ENCODE data around the gene TMEM150C.
"Not testable (repeated sequence)": the region's sequence is repeated elsewhere in the genome, so short reads cannot be mapped to it uniquely, and the experiment has no call there.

Gene TMEM150C

DNA sequence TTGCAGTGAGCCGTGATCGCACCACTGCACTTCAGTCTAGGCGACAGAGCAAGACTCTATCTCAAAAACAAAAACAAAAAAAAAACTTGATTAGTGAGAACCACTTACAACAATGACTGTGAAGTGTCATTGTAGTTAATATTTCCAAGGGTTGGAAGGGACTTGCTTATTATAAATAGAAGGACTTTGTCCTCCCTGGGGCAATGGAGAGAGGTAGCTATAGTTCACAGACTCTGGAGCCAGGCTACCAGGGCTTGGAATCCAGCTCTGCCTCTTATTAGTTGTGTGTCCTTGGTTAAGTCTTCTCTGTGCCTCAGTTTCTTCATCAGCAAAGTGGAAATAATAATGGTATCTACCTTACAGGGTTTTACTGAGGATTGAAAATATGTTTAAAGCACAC is 51.6 kb downstream of the TMEM150C start:
- DNase-seq: no peak

DNA sequence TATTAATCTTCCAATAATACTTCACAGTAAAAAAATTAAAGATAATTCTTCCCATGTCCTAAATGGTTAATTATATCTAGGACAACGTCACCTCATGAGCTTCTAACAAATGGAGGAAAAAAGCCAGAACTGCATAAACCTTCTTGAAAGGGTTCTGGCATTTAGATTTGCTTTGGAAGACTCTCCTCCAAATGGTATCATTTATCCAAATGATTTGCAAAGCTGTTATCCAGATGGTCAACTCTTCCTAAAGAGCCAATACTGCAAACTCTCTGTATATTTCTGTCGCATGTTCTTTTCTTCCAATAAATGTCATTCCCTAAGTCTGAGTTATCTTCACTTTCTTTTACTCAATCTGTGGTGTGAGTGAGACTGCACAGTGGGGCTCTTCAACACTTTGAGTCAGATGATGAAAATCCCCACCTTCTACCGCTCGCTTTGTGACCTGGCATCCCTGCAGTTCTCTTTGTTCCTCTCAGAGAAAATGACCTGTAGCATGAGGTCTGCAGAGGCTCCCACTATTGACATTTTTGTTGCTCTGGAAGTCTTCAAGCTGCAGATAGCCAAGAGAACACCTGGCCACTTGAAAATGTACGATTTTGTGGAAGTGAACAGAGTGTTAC is 52.9 kb downstream of the TMEM150C start:
- no peak for DNase-seq

DNA sequence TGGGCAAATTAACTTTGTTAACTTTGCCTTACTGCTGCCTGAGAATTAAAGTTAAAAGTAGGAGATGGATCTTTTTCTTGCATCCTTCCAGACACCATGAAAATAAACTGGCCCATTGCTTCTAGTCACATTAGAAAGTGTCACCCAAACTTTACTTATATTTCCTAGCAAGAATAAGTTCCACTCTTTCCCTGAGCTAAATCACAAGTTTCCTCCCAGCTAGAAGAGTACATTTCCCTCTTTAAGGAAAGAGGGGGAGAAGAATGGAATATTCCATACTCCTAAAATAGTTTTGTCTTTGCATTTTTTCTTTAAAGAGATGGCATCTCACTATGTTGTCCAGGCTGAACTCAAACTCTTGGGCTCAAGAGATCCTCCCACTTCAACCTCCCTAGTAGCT is 53.8 kb downstream of the TMEM150C start:
- no peak for DNase-seq

DNA sequence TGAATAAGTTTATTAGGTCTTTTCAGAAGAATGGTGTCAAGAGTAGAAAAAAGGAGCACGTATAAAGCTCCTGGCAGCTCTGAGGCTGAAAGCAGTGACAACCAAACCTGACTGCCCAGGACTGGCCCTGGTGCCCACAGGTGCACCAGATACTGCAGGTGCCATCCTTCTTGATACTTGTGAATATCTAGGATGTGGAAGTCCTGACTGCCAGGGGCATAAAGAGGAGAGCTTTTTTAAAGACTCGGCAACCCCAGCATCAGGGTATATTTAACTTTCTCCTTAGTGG is 60.7 kb downstream of the TMEM150C start:
- no peak for DNase-seq

DNA sequence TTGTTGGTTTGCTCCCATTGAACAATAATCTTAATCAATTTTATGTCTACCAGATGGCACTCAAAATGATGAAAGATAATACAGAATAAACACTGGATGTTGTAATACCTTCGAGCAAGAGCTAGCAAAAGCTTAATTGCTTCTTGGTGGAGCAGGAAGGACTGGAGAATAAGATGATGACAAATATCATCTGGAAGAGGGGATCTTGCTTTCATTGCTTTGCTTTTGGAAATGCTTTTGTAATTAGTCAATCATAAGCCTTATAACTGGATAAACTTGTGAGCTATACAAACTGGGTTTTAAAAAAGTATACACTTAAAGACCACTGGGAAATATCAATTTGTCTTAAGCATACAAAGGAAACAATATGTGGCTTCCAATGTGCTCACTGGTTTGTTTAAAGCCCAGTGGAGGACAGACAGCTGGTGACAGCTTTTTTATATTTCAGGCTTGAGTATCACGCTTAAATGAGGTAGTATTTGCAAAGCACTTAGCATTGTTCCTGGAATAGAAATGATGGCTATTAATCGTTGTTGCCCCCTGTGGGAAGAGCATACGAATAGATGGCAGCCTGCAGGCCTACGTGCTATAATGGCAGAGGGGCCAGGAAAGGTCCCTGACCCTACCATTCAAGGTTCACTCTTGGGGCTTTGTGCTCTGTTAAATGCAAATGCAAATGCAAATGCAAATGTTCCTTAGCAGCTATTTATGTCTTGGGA is 61.2 kb downstream of the TMEM150C start:
- DNase-seq: no peak

DNA sequence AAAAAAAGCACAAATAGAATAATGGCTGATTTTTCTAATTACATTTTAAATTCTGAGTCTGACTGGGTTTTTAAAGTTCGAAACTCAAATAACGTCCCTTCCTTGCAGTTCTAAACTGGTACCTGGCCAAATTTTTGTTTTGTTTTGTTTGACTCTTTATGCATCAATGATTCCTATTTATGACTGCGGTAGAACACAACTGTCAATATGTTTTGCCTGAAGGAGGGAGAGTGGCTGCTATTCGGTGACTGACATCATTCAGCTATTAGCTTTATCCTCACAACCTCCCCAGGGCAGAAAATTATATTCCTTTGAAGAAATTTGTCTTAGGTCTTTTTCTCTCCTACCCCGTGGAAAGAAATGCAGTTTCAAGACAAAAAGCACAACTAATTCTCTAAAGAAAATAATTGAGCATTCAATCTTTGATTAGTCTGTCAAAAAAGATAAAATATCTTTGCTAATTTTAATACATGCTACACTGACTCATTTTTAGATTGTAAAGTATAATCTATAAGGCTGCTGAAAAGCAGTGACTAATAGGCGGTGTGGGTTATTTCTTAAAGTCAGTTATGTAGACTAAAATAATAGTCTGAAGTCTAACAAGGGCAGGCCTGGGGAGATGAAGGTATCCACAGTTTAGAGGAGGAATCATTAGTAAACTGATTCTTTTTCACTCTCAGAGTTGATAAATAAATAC is 61.9 kb downstream of the TMEM150C start:
- no peak for DNase-seq

DNA sequence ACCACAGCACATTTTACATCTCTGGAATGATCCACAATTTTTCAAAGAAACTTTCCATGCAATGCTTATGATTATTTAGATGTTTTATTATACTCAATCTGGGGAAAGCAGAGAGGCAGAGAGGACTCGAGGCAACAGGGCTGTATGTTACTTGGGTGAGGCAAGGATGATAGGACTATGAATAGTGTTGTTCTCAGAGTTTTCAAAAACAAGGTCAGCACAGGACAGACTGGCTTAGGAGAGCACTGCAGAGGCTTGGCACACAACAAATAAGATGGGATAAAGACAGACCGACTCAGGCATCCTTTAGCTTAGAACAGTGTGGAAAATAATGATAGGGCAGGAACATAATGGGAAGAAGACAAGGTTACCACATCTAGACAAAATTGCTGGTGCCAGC is 65.4 kb downstream of the TMEM150C start:
- DNase-seq: no peak

DNA sequence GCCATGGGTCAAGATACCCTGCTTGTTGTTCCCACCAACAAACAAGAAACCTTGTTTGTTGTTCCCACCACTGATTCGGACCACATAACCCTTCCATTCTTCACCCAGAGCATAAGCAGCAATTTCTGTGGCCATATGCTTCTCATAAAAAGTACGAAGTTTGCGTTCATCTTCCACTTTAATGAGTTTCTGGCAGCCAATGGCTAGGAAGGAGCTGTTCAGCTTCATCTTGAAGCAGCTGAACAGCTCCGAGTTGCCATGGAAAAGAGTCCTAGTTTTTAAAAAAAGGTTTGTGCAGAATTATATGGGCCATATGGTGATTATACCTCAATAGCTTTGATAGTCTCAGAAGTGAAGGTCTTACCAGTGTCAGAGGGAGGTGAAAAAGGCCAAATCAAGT is 66.1 kb downstream of the TMEM150C start:
- DNase-seq: no peak

DNA sequence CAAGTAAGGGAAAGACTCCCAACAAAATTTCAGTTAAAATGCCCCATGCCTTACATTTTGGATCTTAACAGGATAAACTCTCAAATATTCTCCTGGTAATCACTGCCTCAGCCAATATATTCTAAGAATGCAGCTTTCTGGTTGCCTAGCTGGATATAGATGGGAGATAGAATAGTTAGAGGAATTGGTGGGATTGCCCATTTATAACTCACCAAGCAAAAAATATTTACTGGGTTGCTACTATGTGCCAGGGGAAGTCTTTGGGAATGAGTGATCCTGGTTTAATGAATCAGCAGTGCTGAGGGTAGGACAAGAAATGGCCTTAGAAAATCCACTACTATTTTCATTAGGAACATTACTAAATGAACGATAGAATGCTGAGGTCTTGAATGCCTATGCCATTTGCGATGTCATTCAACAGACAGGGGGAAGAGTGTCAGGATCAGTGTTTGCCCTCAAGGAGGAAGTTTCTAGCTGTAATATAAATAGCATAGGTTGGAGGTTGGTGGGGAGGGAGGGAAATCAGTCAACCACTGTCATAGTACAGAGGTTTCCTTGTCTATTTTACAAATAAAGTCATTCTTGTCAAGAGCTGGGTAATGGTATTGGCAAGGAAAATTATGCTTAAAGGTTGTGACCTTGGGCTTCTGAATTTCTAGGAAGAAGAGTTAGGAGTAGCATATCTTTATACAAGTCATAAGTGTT is 67.9 kb downstream of the TMEM150C start:
- no peak for DNase-seq

DNA sequence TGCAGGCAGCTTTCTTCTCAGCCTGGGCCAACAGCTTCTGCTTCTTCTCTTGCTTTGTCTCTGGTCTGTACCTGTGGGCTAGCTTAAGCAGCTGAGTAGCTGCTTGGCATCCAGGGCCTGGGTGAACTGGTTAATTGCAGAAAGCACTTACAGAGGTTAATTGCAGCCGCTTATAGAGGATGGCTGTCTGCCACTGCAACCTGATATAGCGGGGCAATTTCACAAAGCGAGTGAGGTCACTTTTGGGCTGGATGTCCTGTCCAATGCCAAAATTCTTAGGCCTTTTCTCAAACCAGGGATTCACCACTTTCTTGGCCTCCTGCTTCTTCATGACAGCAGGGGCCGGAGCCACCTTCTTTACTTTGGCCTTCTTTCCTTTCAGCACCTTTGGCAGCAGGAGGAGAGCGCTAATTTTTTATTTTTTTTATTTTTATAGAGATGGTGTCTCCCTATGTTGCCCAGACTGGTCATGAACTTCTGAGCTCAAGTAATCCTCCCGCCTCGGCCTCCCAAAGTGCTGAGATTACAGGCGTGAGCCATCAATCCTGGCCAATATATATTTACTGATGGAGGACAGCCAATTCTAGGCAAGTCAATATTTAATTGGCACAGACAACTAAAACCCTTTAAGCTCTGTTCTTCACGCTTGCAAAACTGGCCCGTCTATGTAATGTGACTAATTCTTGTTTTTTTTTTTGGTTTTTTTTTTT is 70.4 kb downstream of the TMEM150C start:
- DNase-seq: no peak

DNA sequence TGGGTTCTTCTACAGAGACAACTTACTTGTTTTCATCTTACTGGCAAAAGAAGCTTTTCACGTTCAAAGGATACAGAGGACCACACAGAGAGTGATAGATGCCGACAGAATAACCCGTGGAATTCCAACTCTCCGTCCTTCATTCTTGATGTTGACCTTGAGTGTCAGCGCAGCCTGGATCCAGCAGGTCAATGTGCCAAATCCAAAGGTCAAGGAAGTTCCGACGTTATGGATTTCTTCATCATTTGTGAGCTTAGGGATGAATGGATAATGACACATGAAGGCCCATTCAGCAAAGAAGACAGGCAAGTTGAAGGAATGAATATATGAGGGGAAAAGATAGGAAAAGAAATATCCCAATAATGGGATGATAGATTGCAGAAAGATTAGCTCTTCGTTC is 71.8 kb downstream of the TMEM150C start:
- no peak for DNase-seq

DNA sequence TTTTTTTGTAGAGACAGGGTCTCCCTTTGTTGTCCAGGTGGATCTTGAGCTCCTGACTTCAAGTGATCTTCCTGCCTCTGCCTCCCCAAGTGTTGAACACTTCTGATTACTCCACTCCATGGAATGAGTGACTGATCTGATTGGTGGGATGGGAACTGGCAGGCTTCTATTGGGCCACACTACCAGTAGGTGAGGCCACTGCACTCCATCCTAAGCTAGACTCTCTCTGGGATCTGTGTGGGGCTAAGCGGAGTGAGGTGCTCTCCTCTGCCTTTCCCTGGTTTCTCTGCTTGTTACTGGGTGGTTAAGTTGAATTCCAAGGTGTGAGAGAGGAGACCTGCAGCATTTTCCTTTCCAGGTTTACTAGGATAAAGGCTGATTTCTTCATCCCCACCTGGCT is 72.7 kb downstream of the TMEM150C start:
- DNase-seq: no peak

DNA sequence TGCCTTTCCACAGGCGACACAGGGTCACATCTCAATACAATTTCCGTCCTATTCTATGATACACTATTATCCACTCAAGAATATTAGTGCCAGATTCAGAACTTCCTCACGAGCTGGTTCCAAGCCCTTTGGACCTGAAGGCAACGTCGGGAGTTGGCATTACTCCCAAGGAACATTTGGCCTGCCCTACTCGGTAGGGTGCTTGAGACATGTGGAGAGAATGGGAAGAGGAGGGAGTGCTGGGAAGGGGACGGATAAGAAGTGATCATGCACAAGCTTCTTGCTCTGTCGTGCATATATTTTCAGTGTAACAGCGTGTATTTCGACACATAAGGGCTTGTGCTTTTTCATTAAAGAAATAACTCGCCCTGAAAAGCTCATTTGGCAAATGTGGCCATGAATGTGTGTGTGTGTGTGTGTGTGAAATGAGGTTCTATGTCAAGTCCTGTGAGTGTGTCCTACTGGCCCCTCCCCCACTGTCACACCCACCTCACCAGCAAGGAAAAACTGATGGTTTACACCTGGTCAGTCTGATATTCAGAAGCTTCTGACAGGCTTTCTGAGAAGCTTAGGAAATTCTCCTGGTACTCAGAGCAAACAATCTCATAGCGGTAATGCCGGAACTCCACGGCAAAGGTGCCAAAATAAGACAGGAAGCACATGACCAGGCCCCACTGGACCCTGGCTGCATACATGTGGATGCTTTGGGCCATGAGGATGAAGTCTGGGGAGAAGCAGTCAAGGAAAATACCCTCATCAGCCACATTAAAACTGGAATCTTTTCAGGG is 76.6 kb downstream of the TMEM150C start:
- no peak for DNase-seq

DNA sequence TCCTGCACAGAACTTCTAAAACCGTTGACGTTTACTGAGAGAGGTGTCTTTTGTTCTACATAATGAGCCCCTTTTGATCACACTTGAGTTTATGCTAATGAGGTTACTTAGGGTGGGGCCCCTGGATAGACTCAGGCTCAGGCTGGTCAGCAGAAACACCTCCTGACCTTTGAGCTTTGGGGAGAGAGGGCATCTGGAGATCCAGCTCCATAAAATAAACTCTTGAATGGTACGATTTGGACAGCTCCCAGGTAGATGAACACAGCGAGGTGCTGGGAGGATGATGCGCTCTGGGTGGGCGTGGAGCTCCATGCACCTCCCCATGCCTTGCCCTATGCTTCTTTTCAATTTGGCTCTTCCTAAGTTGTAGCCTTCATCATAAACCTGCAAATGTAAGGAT is 79.4 kb downstream of the TMEM150C start:
- DNase-seq: no peak

DNA sequence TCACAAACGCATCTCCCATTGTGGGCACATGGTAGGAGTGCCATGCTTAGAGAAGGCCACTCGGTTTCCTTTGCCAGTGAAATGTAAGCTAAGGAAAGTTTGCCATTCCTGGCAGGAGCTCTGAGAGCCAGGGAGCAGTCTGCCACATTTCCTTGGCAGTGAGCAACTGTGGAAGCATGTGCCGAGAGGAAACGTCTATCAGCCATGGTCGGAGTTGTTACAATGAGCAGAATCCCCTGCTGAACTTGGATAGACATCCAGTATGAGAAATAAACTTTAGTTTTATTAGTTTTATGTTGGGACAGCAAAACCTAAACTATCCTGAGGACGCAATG is 80.3 kb downstream of the TMEM150C start:
- no peak for DNase-seq

DNA sequence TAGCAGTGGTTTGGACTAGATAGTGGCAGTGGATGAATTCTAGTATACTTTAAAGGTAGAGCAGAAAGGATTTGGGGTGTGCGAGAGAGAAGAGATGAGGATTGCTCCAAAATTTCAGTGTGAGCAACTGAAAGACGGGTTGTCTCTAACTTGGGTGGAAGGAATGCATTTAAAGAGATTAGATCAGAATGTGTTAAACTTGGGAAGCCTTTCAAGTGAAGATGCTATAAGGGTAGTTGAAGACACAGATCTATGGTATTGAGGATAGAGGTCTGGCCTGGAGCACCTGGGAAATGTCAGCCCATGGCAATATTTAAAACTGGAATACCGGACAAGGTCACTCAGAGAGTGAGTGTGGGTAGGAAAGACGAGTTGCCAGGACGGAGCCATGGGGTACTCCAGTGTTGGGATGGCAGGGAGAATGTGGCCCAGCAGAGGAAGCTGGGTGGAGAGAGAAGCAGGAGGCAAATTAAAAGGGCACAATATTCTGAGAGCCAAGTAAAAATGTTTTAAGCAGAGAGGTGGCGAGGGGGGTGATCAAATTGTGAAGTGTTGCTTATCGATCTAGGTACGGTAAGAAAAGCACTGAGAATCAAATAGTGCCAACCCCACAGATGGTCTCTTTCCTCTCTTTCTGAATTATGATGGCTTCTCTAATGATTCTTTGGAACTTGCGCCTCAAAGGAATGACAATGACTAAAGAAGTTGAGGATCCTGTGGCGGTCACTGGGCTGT is 80.8 kb downstream of the TMEM150C start:
- DNase-seq: no peak

DNA sequence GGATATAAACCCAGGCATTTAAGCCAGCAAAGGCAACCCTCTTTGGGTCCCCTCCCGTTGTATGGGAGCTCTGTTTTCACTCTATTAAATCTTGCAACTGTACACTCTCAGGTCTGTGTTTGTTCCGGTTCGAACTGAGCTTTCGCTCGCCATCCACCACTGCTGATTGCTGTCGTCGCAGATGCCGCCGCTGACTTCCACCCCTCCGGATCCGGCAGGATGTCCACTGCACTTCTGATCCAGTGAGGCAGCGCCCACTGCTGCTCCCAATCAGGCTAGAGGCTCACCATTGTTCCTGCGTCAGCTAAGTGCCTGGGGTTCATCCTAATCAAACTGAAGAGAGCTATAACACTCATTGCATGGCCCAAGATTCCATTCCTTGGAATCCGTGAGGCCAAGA is 82.2 kb downstream of the TMEM150C start:
- no peak for DNase-seq

DNA sequence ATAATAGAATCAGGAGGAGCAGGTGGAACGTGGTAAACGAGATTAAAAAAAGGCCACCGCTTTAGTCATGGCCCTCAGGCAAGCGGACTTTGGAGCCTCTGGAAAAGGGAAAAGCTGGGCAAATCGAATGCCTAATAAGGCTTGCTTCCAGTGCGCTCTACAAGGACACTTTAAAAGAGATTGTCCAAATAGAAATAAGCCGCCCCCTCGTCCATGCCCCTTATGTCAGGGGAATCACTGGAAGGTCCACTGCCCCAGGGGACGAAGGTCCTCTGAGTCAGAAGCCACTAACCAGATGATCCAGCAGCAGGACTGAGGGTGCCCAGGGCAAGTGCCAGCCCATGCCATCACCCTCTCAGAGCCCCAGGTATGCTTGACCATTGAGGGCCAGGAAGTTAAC is 84.3 kb downstream of the TMEM150C start:
- DNase-seq: not testable (repeated sequence)

DNA sequence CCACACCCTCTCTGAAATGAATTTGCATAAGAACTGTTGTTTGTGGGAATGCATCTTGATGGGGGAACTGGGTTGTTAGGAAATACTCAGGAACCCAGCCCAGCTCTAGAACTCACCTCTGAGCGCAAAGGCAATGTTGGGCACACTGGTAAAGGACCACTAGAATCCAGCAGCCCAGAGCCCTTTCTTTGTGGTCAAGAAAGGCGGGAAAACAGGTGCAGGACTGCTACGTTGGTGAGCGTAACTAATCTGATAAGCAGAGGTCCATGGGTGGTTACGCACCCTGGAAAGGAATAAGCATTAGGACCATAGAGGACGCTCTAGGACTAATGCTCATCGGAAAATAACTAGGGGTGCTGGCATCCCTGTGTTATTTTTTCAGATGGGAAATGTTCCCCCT is 85.9 kb downstream of the TMEM150C start:
- DNase-seq: not testable (repeated sequence)

DNA sequence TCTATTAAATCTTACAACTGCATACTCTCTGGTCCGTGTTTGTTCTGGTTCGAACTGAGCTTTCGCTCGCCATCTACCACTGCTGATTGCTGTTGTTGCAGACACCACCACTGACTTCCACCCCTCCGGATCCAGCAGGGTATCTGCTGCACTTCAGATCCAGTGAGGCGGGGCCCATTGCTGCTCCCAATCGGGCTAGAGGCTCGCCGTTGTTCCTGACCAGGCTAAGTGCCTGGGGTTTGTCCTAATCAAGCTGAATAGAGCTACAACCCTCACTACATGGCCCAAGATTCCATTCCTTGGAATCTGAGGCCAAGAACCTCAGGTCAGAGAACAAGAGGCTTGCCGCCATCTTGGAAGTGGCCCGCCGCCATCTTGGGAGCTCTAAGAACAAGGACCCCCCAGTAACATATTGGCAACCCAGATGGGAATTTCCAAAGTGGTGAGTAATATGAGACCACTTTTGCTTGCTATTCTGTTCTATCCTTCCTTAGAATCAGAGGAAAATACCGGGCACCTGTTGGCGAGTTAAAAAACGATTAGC is 88.1 kb downstream of the TMEM150C start:
- DNase-seq: no peak

DNA sequence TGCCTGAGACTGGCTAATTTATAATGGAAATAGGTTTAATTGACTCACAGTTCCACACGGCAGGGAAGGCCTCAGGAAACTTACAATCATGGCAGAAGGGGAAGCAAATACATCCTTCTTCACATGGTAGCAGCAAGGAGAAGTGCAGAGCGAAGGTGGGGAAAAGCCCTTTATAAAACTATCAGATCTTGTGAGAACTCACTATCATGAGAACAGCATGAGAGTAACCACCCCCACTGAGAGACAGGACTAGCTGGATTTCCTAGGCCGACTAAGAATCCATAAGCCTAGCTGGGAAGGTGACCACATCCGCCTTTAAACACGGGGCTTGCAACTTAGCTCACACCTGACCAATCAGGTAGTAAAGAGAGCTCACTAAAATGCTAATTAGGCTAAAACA is 88.7 kb downstream of the TMEM150C start:
- not testable (repeated sequence) for DNase-seq

Measured in stimulated activated CD8-positive, alpha-beta memory T cell treated with anti-CD3 and anti-CD28 coated beads, Interleukin-4, amount 100 ng/mL, for 48 hours (primary cell).